Astrocyte of the cerebellum (primary cell): ENCODE data around the gene INPP5D.

Source experiments
- DNase-seq: peaks from one replicate; pipeline ENCODE4 v3.0.0-alpha.2; 2011; ENCODE audit warnings: low read depth
- H3K4me3 ChIP-seq: 2 replicates; pipeline ENCODE4 v1.5.1; 2011; ENCODE audit warnings: mild to moderate bottlenecking, low read depth, low read length, moderate library complexity
- in situ Hi-C: cut with HindIII; loops from 2 replicates; pipeline ENCODE4 v1.10.0; 2017; ENCODE audit warnings: low sequenced_read_pairs
- TF ChIP-seq, protein P1 (sequence below): IDR thresholded peaks from 2 replicates; pipeline ENCODE4 v1.5.1; 2012; ENCODE audit warnings: low read length, low read depth, moderate library complexity, mild to moderate bottlenecking; ENCODE audit errors: missing control alignments

Gene INPP5D

DNA sequence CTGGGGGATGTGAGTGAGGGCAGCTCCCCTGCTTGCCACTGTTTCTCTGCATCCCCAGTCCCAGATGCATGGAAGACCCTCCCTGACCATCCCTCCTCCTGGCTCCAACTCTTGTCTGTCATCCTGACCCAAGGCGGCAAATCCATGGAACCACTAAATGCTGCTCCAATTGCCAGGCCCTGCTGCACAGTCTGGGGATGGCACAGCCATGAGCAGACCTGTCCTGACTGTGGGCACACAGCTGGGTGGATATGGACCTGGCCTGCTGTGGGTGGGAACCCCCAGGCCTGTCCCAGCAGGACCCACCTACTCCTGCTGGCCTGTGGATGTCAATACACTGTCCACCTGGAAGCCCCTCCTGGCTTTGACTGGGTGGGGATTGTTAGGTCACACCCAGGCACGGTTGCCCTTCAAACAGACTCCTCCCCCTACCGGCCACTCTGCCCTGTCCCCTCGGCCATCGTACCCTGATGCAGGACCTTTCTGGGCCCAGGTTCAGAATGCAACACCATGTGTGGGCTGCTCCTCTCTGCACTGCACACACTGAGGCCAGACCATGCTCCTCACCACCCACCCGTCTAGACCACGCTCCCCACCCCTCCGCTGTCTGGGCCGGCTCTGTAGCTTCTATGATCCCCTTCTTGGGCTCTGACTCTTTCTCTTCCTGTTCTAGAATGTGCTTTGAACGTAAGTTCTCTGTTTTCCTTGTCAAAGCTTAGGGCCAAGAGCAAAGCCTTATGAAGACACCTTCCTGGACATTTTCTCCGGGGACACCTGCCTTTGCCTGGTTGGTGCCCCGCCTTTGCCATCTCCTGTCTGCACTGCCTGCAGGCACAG lies 57.9 kb downstream of the INPP5D start:
- TF ChIP-seq, protein P1, sequence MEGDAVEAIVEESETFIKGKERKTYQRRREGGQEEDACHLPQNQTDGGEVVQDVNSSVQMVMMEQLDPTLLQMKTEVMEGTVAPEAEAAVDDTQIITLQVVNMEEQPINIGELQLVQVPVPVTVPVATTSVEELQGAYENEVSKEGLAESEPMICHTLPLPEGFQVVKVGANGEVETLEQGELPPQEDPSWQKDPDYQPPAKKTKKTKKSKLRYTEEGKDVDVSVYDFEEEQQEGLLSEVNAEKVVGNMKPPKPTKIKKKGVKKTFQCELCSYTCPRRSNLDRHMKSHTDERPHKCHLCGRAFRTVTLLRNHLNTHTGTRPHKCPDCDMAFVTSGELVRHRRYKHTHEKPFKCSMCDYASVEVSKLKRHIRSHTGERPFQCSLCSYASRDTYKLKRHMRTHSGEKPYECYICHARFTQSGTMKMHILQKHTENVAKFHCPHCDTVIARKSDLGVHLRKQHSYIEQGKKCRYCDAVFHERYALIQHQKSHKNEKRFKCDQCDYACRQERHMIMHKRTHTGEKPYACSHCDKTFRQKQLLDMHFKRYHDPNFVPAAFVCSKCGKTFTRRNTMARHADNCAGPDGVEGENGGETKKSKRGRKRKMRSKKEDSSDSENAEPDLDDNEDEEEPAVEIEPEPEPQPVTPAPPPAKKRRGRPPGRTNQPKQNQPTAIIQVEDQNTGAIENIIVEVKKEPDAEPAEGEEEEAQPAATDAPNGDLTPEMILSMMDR: no peak
- DNase-seq: no peak
- in situ Hi-C loops: no loop called here
- H3K4me3 ChIP-seq: no peak overlapping the region

DNA sequence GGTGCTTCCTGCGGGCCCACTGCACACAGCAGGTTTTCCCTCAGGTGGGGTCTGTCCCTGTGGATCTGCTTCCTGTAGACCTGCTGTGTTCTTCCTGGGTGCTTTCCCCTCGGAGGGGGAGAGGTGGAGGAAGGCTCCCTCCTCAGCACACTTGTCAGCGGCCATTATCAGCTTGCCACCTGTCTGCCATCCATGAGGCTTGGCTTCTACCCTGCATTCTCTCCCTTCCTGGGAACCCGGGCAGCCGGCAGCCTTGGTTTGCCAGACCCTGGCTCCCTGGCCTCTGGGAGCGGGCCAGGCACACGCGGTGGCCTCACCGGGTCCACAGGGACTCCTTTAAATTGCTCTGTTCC lies 58.5 kb downstream of the INPP5D start:
- no peak for DNase-seq
- H3K4me3 ChIP-seq: no peak overlapping the region
- TF ChIP-seq, protein P1: no peak
- in situ Hi-C loops: no loop called here

DNA sequence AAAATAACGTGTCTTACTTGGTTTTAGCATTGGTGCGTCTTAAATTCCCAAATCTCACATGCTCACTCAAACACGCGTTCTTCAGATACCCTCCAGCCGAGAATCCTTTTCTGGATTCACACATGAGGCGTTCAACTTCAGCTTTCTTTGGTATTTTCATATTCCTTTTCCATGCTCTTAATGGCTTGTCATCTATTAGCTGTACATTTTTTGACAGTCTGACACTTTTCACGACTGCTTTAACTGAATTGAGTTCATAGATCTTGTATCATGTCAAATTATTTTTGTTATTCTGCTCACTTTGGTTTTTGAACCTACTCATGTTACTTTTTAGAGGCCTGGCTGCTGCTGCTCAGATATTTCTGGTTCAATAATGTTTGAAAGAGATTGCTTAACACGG lies 59.0 kb downstream of the INPP5D start:
- H3K4me3 ChIP-seq: no peak overlapping the region
- DNase-seq: no peak
- TF ChIP-seq, protein P1: no peak
- in situ Hi-C loops: no loop called here

DNA sequence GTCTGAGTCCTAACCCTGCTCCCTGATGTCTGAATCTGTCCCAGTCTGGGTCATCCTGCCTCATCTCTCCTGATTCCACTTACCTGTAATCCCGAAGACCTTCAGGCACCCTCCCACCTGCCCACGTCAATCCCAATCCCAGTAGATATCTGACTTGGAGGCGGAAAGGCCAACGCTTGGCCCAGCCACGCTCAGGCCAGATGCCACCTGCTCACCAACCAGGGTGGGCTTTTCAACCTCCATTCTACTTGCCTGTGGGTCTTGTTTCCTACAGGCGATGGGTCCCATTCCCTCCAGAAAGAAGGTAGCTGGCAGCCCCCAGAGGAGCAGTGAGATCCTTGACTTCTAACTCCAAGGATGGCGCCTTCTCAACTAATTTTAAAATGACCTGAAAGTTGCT lies 59.7 kb downstream of the INPP5D start:
- DNase-seq: no peak
- TF ChIP-seq, protein P1: no peak
- H3K4me3 ChIP-seq: no peak overlapping the region
- in situ Hi-C loops: no loop called here

GRCh38 chr2:233120459-233120858 lies 60.3 kb downstream of the INPP5D start:
- TF ChIP-seq, protein P1: no peak
- no peak overlapping the region for H3K4me3 ChIP-seq
- no peak for DNase-seq
- in situ Hi-C loops: no loop called here

GRCh38 chr2:233121856-233122255 lies 61.7 kb downstream of the INPP5D start:
- no peak for DNase-seq
- no peak overlapping the region for H3K4me3 ChIP-seq
- TF ChIP-seq, protein P1: no peak
- in situ Hi-C loops: no loop called here
